Thyroid gland (tissue), 4 donors: Measurements from ENCODE around the gene GBP7.

Source experiments
- CTCF ChIP-seq, 6 experiments: fragments of 200-600 bp in 3 of 6; fragments of 450-650 bp in 3 of 6; sonication (generic) in 3 of 6; IDR thresholded peaks; one replicate each; pipeline ENCODE4 v1.5.1; 2016 to 2019; ENCODE audit warnings: antibody characterized with exemption in 6 of 6, mild to moderate bottlenecking in 2 of 6, inconsistent platforms in 1 of 6, moderate library complexity in 1 of 6
- POLR2A ChIP-seq, 2 donors: fragments of 450-650 bp; IDR thresholded peaks; one replicate each; pipeline ENCODE4 v1.6.1; 2017; ENCODE audit warnings: antibody characterized with exemption in 2 of 2, mild to moderate bottlenecking in 2 of 2, moderate library complexity in 1 of 2

GRCh38 chr1:89190017-89190416 is 14.2 kb upstream of the GBP7 start:
- no peak for TF ChIP-seq CTCF (IDR thresholded peaks at IDR 0.05)
- TF ChIP-seq POLR2A (IDR thresholded peaks at IDR 0.05) = no peak
